Skeletal muscle satellite cell (primary cell): ENCODE results near the gene FTO.

Experiments used
- H3K27me3 ChIP-seq: 2 replicates; pipeline ENCODE4 v1.7.0; 2013; ENCODE audit warnings: low read length; ENCODE audit not compliant: control insufficient read depth, insufficient read depth
- H3K36me3 ChIP-seq: 2 replicates; pipeline ENCODE4 v1.7.0; 2013; ENCODE audit warnings: mild to moderate bottlenecking, control low read depth, low read length; ENCODE audit not compliant: insufficient read depth
- H3K4me1 ChIP-seq: 2 replicates; pipeline ENCODE4 v1.7.0; 2013; ENCODE audit warnings: low read length; ENCODE audit not compliant: control insufficient read depth, insufficient read depth
- H3K4me2 ChIP-seq: 2 replicates; pipeline ENCODE4 v1.7.0; 2013; ENCODE audit warnings: mild to moderate bottlenecking, low read length
- H3K4me3 ChIP-seq: 2 replicates; pipeline ENCODE4 v1.7.0; 2013; ENCODE audit warnings: low read length
- H3K9ac ChIP-seq: 2 replicates; pipeline ENCODE4 v1.7.0; 2013; ENCODE audit warnings: mild to moderate bottlenecking, low read depth, low read length, moderate library complexity
- H3K9me3 ChIP-seq: replicated peaks from 2 replicates; pipeline ENCODE4 v1.7.0; 2013; ENCODE audit warnings: mild to moderate bottlenecking, control low read depth, low read length

Gene FTO

GRCh38 chr16:53893731-53894435, 189.9 kb downstream of the FTO start:
- Histone ChIP-seq H3K4me1 (peaks cover 27% of the 10 kb centered on the region), H3K9me3 (no peaks in the 10 kb centered on the region), H3K4me2 (no peak overlapping the region), H3K36me3 (peaks cover 2% of the 10 kb centered on the region), H3K4me3 (no peak overlapping the region), H3K9ac (peak overlapping the region; percentile 11), H3K27me3 (no peaks in the 10 kb centered on the region)

- Histone ChIP-seq H3K27me3 (no peaks in the 10 kb centered on the region), H3K9me3 (no peaks in the 10 kb centered on the region), H3K4me2 (no peak overlapping the region)
These were observed 190.7 kb downstream of the FTO start for GRCh38 chr16:53894686-53895085.

GRCh38 chr16:53895433-53895832, 191.5 kb downstream of the FTO start:
- peaks cover 27% of the 10 kb centered on the region for H3K4me1 ChIP-seq
- no peaks in the 10 kb centered on the region for H3K27me3 ChIP-seq
- H3K4me3 ChIP-seq, result no peak overlapping the region
- H3K9me3 ChIP-seq, result no peaks in the 10 kb centered on the region
- no peak overlapping the region for H3K9ac ChIP-seq
- no peak overlapping the region for H3K4me2 ChIP-seq
- no peaks in the 10 kb centered on the region for H3K36me3 ChIP-seq

More at GRCh38 chr16:53894686-53895085, 190.7 kb downstream of the FTO start:
- H3K4me1 ChIP-seq, result peaks cover 27% of the 10 kb centered on the region
- H3K36me3 ChIP-seq, result no peaks in the 10 kb centered on the region
- peak overlapping the region; percentile 13 for H3K4me3 ChIP-seq
- peak overlapping the region; percentile 11 for H3K9ac ChIP-seq

GRCh38 chr16:53895851-53896250, 191.9 kb downstream of the FTO start:
- Histone ChIP-seq H3K4me2 (no peak overlapping the region), H3K27me3 (no peaks in the 10 kb centered on the region), H3K36me3 (no peaks in the 10 kb centered on the region), H3K9ac (no peak overlapping the region), H3K9me3 (no peaks in the 10 kb centered on the region), H3K4me3 (no peak overlapping the region), H3K4me1 (peaks cover 27% of the 10 kb centered on the region)

GRCh38 chr16:53896722-53897121, 192.8 kb downstream of the FTO start:
- H3K9me3 ChIP-seq, result no peaks in the 10 kb centered on the region
- H3K4me1 ChIP-seq, result peaks cover 26% of the 10 kb centered on the region
- no peak overlapping the region for H3K4me3 ChIP-seq
- H3K4me2 ChIP-seq, result no peak overlapping the region
- H3K9ac ChIP-seq, result no peak overlapping the region
- no peaks in the 10 kb centered on the region for H3K27me3 ChIP-seq
- H3K36me3 ChIP-seq, result no peaks in the 10 kb centered on the region

GRCh38 chr16:53898993-53899392, 195.0 kb downstream of the FTO start:
- no peak overlapping the region for H3K4me3 ChIP-seq
- H3K27me3 ChIP-seq, result no peaks in the 10 kb centered on the region
- H3K36me3 ChIP-seq, result no peaks in the 10 kb centered on the region
- H3K9me3 ChIP-seq, result no peaks in the 10 kb centered on the region
- H3K4me2 ChIP-seq, result no peak overlapping the region
- peaks cover 8% of the 10 kb centered on the region for H3K4me1 ChIP-seq
- no peak overlapping the region for H3K9ac ChIP-seq

- Histone ChIP-seq H3K27me3 (no peaks in the 10 kb centered on the region), H3K36me3 (no peaks in the 10 kb centered on the region), H3K4me3 (no peak overlapping the region), H3K9me3 (no peaks in the 10 kb centered on the region), H3K4me1 (peaks cover 3% of the 10 kb centered on the region), H3K4me2 (no peak overlapping the region), H3K9ac (no peak overlapping the region)
These were observed 195.5 kb downstream of the FTO start for GRCh38 chr16:53899431-53899830.

GRCh38 chr16:53900667-53901066, 196.7 kb downstream of the FTO start:
- Histone ChIP-seq H3K36me3 (no peaks in the 10 kb centered on the region), H3K9me3 (no peaks in the 10 kb centered on the region), H3K4me3 (no peak overlapping the region), H3K4me1 (no peaks in the 10 kb centered on the region), H3K4me2 (no peak overlapping the region), H3K9ac (no peak overlapping the region), H3K27me3 (no peaks in the 10 kb centered on the region)

- H3K9me3 ChIP-seq, result no peaks in the 10 kb centered on the region
- no peak overlapping the region for H3K9ac ChIP-seq
- no peaks in the 10 kb centered on the region for H3K4me1 ChIP-seq
- H3K4me2 ChIP-seq, result no peak overlapping the region
- H3K27me3 ChIP-seq, result no peaks in the 10 kb centered on the region
- no peak overlapping the region for H3K4me3 ChIP-seq
- H3K36me3 ChIP-seq, result no peaks in the 10 kb centered on the region
These were observed 197.5 kb downstream of the FTO start for GRCh38 chr16:53901408-53901807.

GRCh38 chr16:53904533-53904932, 200.6 kb downstream of the FTO start:
- H3K4me1 ChIP-seq, result no peaks in the 10 kb centered on the region
- no peak overlapping the region for H3K4me2 ChIP-seq
- H3K9me3 ChIP-seq, result no peaks in the 10 kb centered on the region
- H3K36me3 ChIP-seq, result no peaks in the 10 kb centered on the region
- no peak overlapping the region for H3K4me3 ChIP-seq
- H3K9ac ChIP-seq, result no peak overlapping the region
- no peaks in the 10 kb centered on the region for H3K27me3 ChIP-seq

GRCh38 chr16:53905028-53905427, 201.1 kb downstream of the FTO start:
- no peaks in the 10 kb centered on the region for H3K4me1 ChIP-seq
- H3K36me3 ChIP-seq, result no peaks in the 10 kb centered on the region
- no peak overlapping the region for H3K4me3 ChIP-seq
- H3K4me2 ChIP-seq, result no peak overlapping the region
- H3K9ac ChIP-seq, result no peak overlapping the region
- H3K9me3 ChIP-seq, result no peaks in the 10 kb centered on the region
- no peaks in the 10 kb centered on the region for H3K27me3 ChIP-seq

GRCh38 chr16:53908731-53909130, 204.8 kb downstream of the FTO start:
- Histone ChIP-seq H3K4me3 (no peak overlapping the region), H3K9me3 (no peaks in the 10 kb centered on the region), H3K36me3 (no peaks in the 10 kb centered on the region), H3K9ac (no peak overlapping the region), H3K4me1 (peaks cover 28% of the 10 kb centered on the region), H3K4me2 (no peak overlapping the region), H3K27me3 (no peaks in the 10 kb centered on the region)
